ENCODE measurements around the gene ZNF275. TPM values are rescaled to one million over a fixed set of nuclear protein-coding genes. Genes with fewer than 3 reads are reported as not detected.

Gene ZNF275
- total RNA-seq (2022; extraction: Qiagen RNA extraction; ENCODE audit: low read depth) = 4.3 to 6.0 TPM (median 5.5 TPM) in 5 replicates

GRCh38 chrX:153333821-153334653, at the start of gene ZNF275:
TSS of gene ZNF275 (plus strand) at chrX:153334153. CDS start at chrX:153336680, 2,527 bp downstream.

DNA sequence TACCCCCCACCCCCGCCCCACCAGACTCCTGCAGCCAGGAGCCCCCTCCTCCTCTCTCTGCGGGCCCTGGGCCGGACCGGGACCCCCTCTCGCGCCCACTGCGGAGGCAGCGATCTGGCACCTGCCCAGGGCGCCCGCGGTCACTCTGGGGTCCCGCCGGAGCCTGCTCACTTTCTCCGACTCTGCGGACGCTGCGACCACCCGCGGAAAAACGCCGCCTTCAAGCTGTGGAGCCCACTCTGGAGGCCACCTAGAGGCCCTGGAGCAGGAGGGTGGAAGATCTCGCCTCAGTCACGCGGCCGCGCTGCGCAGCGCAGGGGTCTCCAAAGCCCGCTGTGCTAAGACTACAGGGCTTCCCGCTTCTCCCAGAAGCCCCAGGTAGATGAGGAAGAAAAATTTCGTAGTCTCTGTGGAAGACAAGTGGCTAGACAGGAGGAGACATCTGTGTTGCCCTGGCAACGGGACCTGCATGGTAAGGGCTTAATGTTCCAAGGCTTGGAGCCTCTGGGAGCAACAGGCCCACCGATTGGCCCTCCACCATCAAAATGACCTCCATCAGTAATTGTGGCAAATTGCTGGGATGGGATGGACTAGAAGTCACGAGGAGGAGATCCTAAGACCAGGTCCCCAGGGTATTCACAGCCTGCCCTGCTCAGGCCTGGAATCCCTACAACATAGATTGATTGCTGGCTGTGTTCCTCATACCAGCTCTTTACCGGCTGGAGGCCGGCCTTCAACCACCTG, 12.4 kb upstream of the ZNF275 start, which contains the start of gene PNMA6F:
TSS of gene PNMA6F (minus strand) at position 387 of the 744 bp plus-strand sequence. CDS start 1,093 bp downstream, outside the sequence.

DNA sequence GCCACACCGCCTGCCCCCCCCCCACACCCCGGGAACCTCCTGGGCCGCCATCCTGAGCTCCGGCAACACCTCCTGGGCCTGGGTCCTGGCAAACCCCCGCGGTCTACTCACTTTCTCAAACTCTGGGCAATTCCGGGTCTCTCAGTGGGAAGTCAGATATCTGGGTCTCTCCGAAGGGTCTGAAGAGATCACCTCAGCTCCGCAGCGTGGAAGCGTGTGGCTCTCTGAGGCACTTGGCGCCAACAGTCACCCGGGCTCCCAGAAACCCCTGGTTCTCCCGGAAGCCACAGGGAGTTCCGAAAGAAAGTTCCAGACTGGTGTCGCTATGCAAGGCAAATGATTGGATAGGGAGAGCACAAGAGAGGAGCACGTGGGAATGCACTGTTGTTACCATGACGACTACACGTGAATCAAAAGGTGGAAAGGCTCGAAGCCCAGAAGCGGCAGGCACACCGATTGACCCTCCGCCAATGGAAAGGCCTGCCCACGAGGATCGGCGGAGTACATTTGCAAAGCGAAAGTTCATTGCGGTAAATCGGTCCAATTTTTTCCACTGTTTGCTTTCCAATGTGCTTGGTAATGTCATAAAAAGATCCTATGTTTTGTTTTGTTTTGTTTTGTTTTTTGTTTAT, 67.3 kb downstream of the ZNF275 start, which contains the start of gene PNMA6E:
TSS of gene PNMA6E (minus strand) at position 218 of the 632 bp plus-strand sequence. CDS start 2,501 bp downstream, outside the sequence.

Other genes with a start within 250 kb of the ZNF275 start
- gene MAGEA1, start 154.9 kb upstream of the ZNF275 start, total RNA-seq (2022; extraction: Qiagen RNA extraction; ENCODE audit: low read depth) = 0.15 TPM in 1 of 5 replicates, not detected in the others
- gene PNMA6F, start 12.4 kb upstream of the ZNF275 start, total RNA-seq (2022; extraction: Qiagen RNA extraction; ENCODE audit: low read depth) = not detected in 5 replicates
- not detected in 5 replicates for gene PNMA6E, start 67.2 kb downstream of the ZNF275 start, total RNA-seq (2022; extraction: Qiagen RNA extraction; ENCODE audit: low read depth)
- 0.31 to 0.62 TPM (median 0.50 TPM) in 5 replicates for gene ZFP92, start 77.3 kb downstream of the ZNF275 start, total RNA-seq (2022; extraction: Qiagen RNA extraction; ENCODE audit: low read depth)
- gene TREX2, start 111.9 kb downstream of the ZNF275 start, total RNA-seq (2022; extraction: Qiagen RNA extraction; ENCODE audit: low read depth) = 0.67 to 1.8 TPM (median 1.6 TPM) in 5 replicates
- gene HAUS7, start 136.4 kb downstream of the ZNF275 start, total RNA-seq (2022; extraction: Qiagen RNA extraction; ENCODE audit: low read depth) = 55.8 to 60.1 TPM (median 57.6 TPM) in 5 replicates
- gene BGN, start 160.8 kb downstream of the ZNF275 start, total RNA-seq (2022; extraction: Qiagen RNA extraction; ENCODE audit: low read depth) = 0.07 TPM in 1 of 5 replicates, not detected in the others
- gene ATP2B3, start 183.5 kb downstream of the ZNF275 start, total RNA-seq (2022; extraction: Qiagen RNA extraction; ENCODE audit: low read depth) = 0.06 to 0.15 TPM (median 0.10 TPM) in 4 of 5 replicates, not detected in the other

All from A549 treated with RU486 at 1 μM for 4 hours (cell line).